Fibroblast of pulmonary artery (primary cell): ENCODE results near the gene XAF1.
A peak's percentile ranks its signal among the peaks of the same experiment; 100 is the strongest.

Source experiments
- DNase-seq: peaks from one replicate; pipeline ENCODE4 v3.0.0-alpha.2; 2010; ENCODE audit warnings: low read depth
- H3K4me3 ChIP-seq: replicated peaks from 2 replicates; pipeline ENCODE4 v1.5.1; 2011; ENCODE audit warnings: low read depth, mild to moderate bottlenecking, control low read depth, low read length, moderate library complexity
- CTCF ChIP-seq: IDR thresholded peaks from 2 replicates; pipeline ENCODE4 v1.5.1; 2011; ENCODE audit warnings: mild to moderate bottlenecking, control low read depth, low read length, inconsistent platforms; ENCODE audit errors: missing control alignments

Gene XAF1

GRCh38 chr17:6818938-6819337, 63.1 kb downstream of the XAF1 start:
- no peak overlapping the region for H3K4me3 ChIP-seq
- no peak for TF ChIP-seq CTCF
- no peak for DNase-seq

DNA sequence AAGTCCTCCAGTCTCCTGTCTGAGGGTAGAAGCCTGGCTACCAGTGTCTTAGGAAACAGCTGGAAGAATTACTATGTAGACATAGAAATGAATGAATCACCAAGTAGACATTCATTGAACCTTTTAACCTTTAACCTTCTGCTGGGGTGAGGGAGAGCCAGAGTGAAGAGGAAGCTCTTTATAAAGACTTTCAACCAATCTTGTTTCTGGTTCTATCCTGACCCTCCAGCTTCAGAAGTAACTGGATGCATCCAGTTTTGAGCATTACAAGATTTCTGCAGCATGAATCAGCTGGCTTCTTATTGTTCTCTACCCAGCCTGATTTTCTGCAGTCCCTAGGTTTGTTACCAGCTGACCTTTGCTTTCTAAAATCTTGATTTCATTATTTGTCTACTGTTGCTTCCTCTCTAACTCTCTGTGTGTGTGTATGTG, 67.2 kb downstream of the XAF1 start:
- no peak for TF ChIP-seq CTCF
- no peak overlapping the region for H3K4me3 ChIP-seq
- peak; percentile 92 for DNase-seq
